ENCODE measurements around the gene TRAF1.

GRCh38 chr9:120867676-120868338, 58.8 kb downstream of the TRAF1 start:
- TF ChIP-seq POLR2AphosphoS5 (IDR thresholded peaks at IDR 0.05; ENCODE audit: low read depth, low read length) (no peak), CTCF (IDR thresholded peaks at IDR 0.05 in 2 of 3, conservative IDR thresholded peaks at IDR 0.05 in 1 of 3; ENCODE audit: borderline replicate concordance in 1 of 3, insufficient read depth in 1 of 3, low read depth in 2 of 3, low read length in 2 of 3) (no peak), POLR2A (IDR thresholded peaks at IDR 0.05; ENCODE audit: borderline replicate concordance, extremely low read depth, insufficient read depth, insufficient read length) (no peak), ZBTB33 (IDR thresholded peaks at IDR 0.05; ENCODE audit: extremely low read depth, insufficient replicate concordance, low read length) (no peak)
